Testis (tissue), 3 donors: ENCODE data around the gene BTN3A1. TPM values are rescaled to one million over a fixed set of nuclear protein-coding genes. Genes with fewer than 3 reads are reported as not detected.

Source experiments
- DNase-seq: peaks from one replicate; pipeline ENCODE4 v3.0.0-alpha.2; 2019
- H3K27ac ChIP-seq, 2 donors: fragments of 200-600 bp; sonication (generic); one replicate each; pipeline ENCODE4 v1.5.1; 2019
- H3K27me3 ChIP-seq: fragments of 200-600 bp; sonication (generic); one replicate; pipeline ENCODE4 v1.5.1; 2019
- H3K36me3 ChIP-seq: fragments of 200-600 bp; sonication (generic); one replicate; pipeline ENCODE4 v1.5.1; 2017; ENCODE audit warnings: low read depth; ENCODE audit errors: missing control alignments
- H3K4me1 ChIP-seq: fragments of 200-600 bp; sonication (generic); one replicate; pipeline ENCODE4 v1.5.1; 2019
- H3K4me3 ChIP-seq, 2 donors: fragments of 200-600 bp; sonication (generic); one replicate each; pipeline ENCODE4 v1.5.1; 2017 to 2019
- H3K9me3 ChIP-seq: fragments of 200-600 bp; sonication (generic); one replicate; pipeline ENCODE4 v1.5.1; 2017
- POLR2A ChIP-seq: fragments of 450-650 bp; IDR thresholded peaks from one replicate; pipeline ENCODE4 v1.6.1; 2017; ENCODE audit warnings: antibody characterized with exemption, mild to moderate bottlenecking, moderate library complexity
- WGBS, 2 donors: methylation state at CpG; one replicate each; pipeline ENCODE4 v1.1.5; 2018; 5-methylcytosine and 5-hydroxymethylcytosine counted together
- intact Hi-C: fragments of 100-400 bp; cut with DNase I; formaldehyde crosslinking; loops from one replicate; pipeline ENCODE4 v1.15.1; 2023; ENCODE audit warnings: low total_unique reads
- polyA plus RNA-seq: library from polyadenylated mRNA; stranded (reverse); fragments of 350-450 nt; fragmentation: Illumina TruSeq; extraction: RNeasy Lipid Tissue Mini Kit (QIAGEN cat#74804); gene quantifications from one replicate; pipeline ENCODE4 v1.2.3, GENCODE V29; 2014; ENCODE audit warnings: low read depth, low replicate concordance; ENCODE audit not compliant: insufficient read depth
- total RNA-seq, 2 donors: library from RNA; depleted of rRNA; stranded (reverse); fragments of >200 nt; gene quantifications; one replicate each; pipeline ENCODE4 v1.2.3, GENCODE V29; 2016
- TF ChIP-seq, protein P1 (sequence below), 3 experiments: fragments of 450-650 bp in 2 of 3; fragments of 200-600 bp in 1 of 3; sonication (generic) in 1 of 3; IDR thresholded peaks; one replicate each; pipeline ENCODE4 v1.5.1; 2016 to 2019; ENCODE audit warnings: antibody characterized with exemption in 3 of 3, mild to moderate bottlenecking in 2 of 3, moderate library complexity in 1 of 3

The BTN3A1 gene
- total and polyA plus RNA-seq, 3 donors from 2014 or later = 10.6 to 15.9 (median 14.7) TPM

DNA sequence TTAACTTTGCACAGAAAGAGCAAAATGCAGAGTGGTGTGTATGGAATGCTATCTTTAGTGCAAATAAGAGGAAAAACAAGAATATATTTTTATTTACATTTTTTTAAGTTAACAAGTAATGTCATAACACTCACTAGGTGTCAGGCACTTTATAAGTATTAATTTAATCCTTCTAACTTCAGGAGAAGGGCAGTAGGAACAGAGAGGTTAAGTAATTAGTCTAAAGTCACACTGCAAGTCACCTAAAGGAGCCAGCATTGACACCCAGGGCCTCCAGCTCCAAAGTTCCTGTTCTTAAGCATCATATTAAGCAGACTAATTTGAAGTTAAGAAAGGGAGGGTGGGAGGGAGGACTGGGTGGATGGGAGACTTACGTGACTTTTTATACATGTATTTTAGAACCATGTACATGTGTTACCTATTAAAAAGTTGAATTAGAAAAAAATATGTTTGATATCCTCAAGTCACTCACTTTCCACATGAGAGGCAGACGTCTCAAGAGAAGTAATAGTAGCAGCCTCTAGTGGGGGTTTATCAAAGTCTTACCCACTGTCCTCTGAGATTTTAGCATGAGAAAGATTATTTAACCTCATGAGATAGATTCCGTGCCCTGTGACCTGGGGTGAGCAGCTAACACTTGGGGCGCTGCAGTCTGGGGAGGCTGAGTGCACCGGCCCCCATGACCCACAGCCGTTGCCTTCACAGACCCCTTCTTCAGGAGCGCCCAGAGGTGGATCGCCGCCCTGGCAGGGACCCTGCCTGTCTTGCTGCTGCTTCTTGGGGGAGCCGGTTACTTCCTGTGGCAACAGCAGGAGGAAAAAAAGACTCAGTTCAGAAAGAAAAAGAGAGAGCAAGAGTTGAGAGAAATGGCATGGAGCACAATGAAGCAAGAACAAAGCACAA lies 7.0 kb downstream of the BTN3A1 start:
- Histone ChIP-seq H3K4me3 (no peak overlapping the region), H3K4me1 (no peaks in the 10 kb centered on the region), H3K27me3 (no peaks in the 10 kb centered on the region), H3K27ac (no peak overlapping the region), H3K9me3 (no peaks in the 10 kb centered on the region), H3K36me3 (no peaks in the 10 kb centered on the region)
- TF ChIP-seq POLR2A = no peak
- TF ChIP-seq, protein P1, sequence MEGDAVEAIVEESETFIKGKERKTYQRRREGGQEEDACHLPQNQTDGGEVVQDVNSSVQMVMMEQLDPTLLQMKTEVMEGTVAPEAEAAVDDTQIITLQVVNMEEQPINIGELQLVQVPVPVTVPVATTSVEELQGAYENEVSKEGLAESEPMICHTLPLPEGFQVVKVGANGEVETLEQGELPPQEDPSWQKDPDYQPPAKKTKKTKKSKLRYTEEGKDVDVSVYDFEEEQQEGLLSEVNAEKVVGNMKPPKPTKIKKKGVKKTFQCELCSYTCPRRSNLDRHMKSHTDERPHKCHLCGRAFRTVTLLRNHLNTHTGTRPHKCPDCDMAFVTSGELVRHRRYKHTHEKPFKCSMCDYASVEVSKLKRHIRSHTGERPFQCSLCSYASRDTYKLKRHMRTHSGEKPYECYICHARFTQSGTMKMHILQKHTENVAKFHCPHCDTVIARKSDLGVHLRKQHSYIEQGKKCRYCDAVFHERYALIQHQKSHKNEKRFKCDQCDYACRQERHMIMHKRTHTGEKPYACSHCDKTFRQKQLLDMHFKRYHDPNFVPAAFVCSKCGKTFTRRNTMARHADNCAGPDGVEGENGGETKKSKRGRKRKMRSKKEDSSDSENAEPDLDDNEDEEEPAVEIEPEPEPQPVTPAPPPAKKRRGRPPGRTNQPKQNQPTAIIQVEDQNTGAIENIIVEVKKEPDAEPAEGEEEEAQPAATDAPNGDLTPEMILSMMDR (IDR thresholded peaks at IDR 0.05) = no peak
- no peak for DNase-seq
- intact Hi-C loops = no loop called here
- 66 to 93% methylated on average over 10 of the region's 10 CpGs for WGBS, 2 donors

DNA sequence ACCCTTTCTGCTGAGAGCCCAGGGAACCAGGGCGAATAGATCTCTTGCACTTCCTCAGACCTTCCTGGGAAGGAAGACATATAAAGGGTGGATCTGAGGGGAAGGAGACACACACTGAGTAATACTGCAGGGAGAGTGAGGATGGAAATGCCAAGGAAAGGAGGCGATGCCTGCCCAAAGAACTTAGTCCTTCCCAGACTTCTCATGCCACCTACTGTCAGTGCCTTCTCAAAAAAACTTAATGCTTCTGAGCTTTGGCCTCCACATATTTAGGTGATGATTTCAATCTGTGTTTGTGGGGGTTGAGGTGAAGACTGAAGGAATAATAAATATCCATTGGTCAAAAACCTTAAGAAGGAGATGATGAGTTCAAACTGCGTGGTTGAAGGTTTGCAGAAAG lies 9.7 kb downstream of the BTN3A1 start:
- intact Hi-C loops = no loop called here

DNA sequence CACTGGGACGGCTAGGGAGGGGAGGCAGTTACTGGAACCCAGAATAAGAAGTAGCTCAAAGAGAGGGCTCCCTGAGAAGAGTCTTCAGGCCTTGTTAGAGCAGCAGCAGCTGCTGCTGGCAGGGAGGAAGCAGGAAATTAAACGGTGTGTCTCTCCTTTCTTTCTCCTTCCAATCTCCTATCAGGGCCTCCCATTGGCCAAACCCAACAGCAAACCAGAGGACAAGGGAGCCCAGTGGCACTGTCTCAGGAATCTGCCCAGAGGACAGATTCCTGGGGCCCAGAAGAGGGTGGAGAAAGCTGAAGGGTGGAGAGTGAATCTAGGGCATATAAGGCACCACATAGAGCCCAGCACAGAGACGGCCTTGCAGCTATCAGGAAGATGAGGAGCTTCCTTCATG lies 10.2 kb downstream of the BTN3A1 start:
- Histone ChIP-seq H3K9me3 (no peaks in the 10 kb centered on the region), H3K27ac (no peak overlapping the region), H3K4me1 (no peaks in the 10 kb centered on the region), H3K4me3 (no peak overlapping the region), H3K27me3 (no peaks in the 10 kb centered on the region), H3K36me3 (no peaks in the 10 kb centered on the region)
- DNase-seq = no peak
- no peak for TF ChIP-seq POLR2A
- TF ChIP-seq, protein P1 (IDR thresholded peaks at IDR 0.05) = no peak
- WGBS, 2 donors = 65 to 79% methylated on average over 3 of the region's 3 CpGs
- intact Hi-C loops = no loop called here

More for the DNA sequence above, 9.7 kb downstream of the BTN3A1 start:
- no peaks in the 10 kb centered on the region for H3K36me3 ChIP-seq
- H3K27me3 ChIP-seq = no peaks in the 10 kb centered on the region
- DNase-seq = no peak
- no peaks in the 10 kb centered on the region for H3K9me3 ChIP-seq
- H3K27ac ChIP-seq = no peak overlapping the region
- no peaks in the 10 kb centered on the region for H3K4me1 ChIP-seq
- 94 to 97% methylated on average over 3 of the region's 3 CpGs for WGBS, 2 donors
- no peak overlapping the region for H3K4me3 ChIP-seq
- no peak for TF ChIP-seq POLR2A
- TF ChIP-seq, protein P1 (IDR thresholded peaks at IDR 0.05) = no peak

DNA sequence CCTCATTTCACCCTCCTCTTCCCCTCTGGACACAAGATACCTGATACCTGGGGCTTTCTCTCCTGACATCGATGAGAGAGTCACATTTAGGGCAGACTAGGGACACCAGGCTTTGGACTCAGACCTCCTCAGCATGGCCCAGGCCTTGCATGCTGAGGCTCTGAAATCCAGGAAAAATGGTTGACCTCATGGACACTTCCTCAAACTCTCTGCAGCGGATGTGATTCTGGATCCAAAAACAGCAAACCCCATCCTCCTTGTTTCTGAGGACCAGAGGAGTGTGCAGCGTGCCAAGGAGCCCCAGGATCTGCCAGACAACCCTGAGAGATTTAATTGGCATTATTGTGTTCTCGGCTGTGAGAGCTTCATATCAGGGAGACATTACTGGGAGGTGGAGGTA lies 10.9 kb downstream of the BTN3A1 start:
- Histone ChIP-seq H3K4me1 (no peaks in the 10 kb centered on the region), H3K27ac (no peak overlapping the region), H3K36me3 (no peaks in the 10 kb centered on the region), H3K4me3 (no peak overlapping the region), H3K27me3 (no peaks in the 10 kb centered on the region), H3K9me3 (no peaks in the 10 kb centered on the region)
- intact Hi-C loops = no loop called here
- WGBS, 2 donors = 94 to 100% methylated on average over 3 to 4 of the region's 4 CpGs
- no peak for DNase-seq
- TF ChIP-seq POLR2A = no peak
- TF ChIP-seq, protein P1 (IDR thresholded peaks at IDR 0.05) = no peak

DNA sequence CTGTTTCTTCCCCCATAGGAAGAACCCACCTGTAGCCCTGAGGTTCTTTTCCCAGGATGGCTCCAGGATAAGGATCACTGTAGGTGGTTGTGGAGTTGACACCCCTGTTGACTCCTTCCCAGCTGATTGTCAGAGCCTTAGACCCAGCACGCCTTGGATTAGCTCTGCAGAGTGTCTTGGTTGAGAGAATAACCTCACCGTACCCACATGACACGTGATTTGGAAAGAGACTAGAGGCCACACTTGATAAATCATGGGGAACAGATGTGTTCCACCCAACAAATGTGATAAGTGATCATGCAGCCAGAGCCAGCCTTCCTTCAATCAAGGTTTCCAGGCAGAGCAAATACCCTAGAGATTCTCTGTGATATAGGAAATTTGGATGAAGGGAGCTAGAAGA lies 12.2 kb downstream of the BTN3A1 start:
- WGBS, 2 donors = 91 to 98% methylated on average over 3 of the region's 3 CpGs
- intact Hi-C loops = no loop called here
- Histone ChIP-seq H3K27me3 (no peaks in the 10 kb centered on the region), H3K9me3 (no peaks in the 10 kb centered on the region), H3K27ac (no peak overlapping the region), H3K4me3 (no peak overlapping the region), H3K4me1 (no peaks in the 10 kb centered on the region), H3K36me3 (no peaks in the 10 kb centered on the region)
- no peak for TF ChIP-seq POLR2A
- TF ChIP-seq, protein P1 (IDR thresholded peaks at IDR 0.05) = no peak
- no peak for DNase-seq
